Measurements from ENCODE around the gene FAHD1. TPM values are rescaled to one million over a fixed set of nuclear protein-coding genes. Genes with fewer than 3 reads are reported as not detected.

Gene FAHD1
- total RNA-seq, 4 donors from 2014 or later, result 25.4 to 42.0 (median 30.8) TPM

- TF ChIP-seq CTCF (IDR thresholded peaks at IDR 0.05; ENCODE audit: low read depth), result no peak
Observed at GRCh38 chr16:1859650-1860049, 32.6 kb downstream of the FAHD1 start.

GRCh38 chr16:1861730-1862129, 34.7 kb downstream of the FAHD1 start:
- no peak for TF ChIP-seq CTCF (IDR thresholded peaks at IDR 0.05; ENCODE audit: low read depth)

- TF ChIP-seq CTCF (IDR thresholded peaks at IDR 0.05; ENCODE audit: low read depth), result no peak
Observed at GRCh38 chr16:1862394-1862793, 35.4 kb downstream of the FAHD1 start.

- no peak for TF ChIP-seq CTCF (IDR thresholded peaks at IDR 0.05; ENCODE audit: low read depth)
Observed at GRCh38 chr16:1863681-1864460, 36.9 kb downstream of the FAHD1 start.

- no peak for TF ChIP-seq CTCF (IDR thresholded peaks at IDR 0.05; ENCODE audit: low read depth)
Observed at GRCh38 chr16:1865902-1866690, 39.1 kb downstream of the FAHD1 start.

GRCh38 chr16:1870365-1871082, 43.5 kb downstream of the FAHD1 start:
- no peak for TF ChIP-seq CTCF (IDR thresholded peaks at IDR 0.05; ENCODE audit: low read depth)

All from subcutaneous adipose tissue (tissue), 4 donors.